ENCODE results near the gene CCL17. TPM values are rescaled to one million over a fixed set of nuclear protein-coding genes. Genes with fewer than 3 reads are reported as not detected.

CCL17 gene
- total and polyA plus RNA-seq, 9 of the 15 experiments (the other 6 are each of a cell fraction or from before 2014, with no cell fraction given): not detected

GRCh38 chr16:57409870-57410587, 5.5 kb downstream of the CCL17 start:
- Histone ChIP-seq H3K4me3 (no peak overlapping the region), H3K27me3 (ENCODE audit: control insufficient read depth in 2 of 2, insufficient read depth in 2 of 2, low read length in 2 of 2) (peaks cover 11 to 52% of the 10 kb centered on the region in 2 experiments; a peak in 4 of 5 replicates), H3K9me3 (replicated peaks; ENCODE audit: control insufficient read depth, insufficient read depth, low read depth, low read length) (no peaks in the 10 kb centered on the region), H3K79me2 (ENCODE audit: control insufficient read depth, insufficient read depth, low read length) (no peaks in the 10 kb centered on the region), H3K4me2 (ENCODE audit: insufficient read depth, low read length) (no peak overlapping the region), H3K36me3 (ENCODE audit: control insufficient read depth, insufficient read depth, low read length) (no peaks in the 10 kb centered on the region), H3K9ac (ENCODE audit: insufficient read depth in 1 of 2, low read depth in 2 of 2, low read length in 2 of 2) (no peak overlapping the region; a peak in 1 of 4 replicates), H2AFZ (ENCODE audit: low read depth, low read length) (no peak overlapping the region), H4K20me1 (replicated peaks; ENCODE audit: control insufficient read depth, insufficient read depth, low read length) (no peaks in the 10 kb centered on the region), H3K27ac (ENCODE audit: extremely low read depth, low read depth, low read length) (no peak overlapping the region), H3K9me1 (ENCODE audit: control insufficient read depth, insufficient read depth, low read length) (no peaks in the 10 kb centered on the region), H3K4me1 (replicated peaks in 1 of 2; ENCODE audit: control insufficient read depth in 2 of 2, insufficient read depth in 2 of 2, low read length in 2 of 2) (peaks cover 0 to 8% of the 10 kb centered on the region in 2 experiments; a peak in 1 of 5 replicates)
- in situ Hi-C loops (cut with MboI): loop anchor here (10.0 kb wide), 1 partner anchor 325 kb away; no protein-coding TSS in a partner anchor
- intact Hi-C loops (cut with micrococcal nuclease): no loop called here
- ChIA-PET CTCF (ENCODE audit: low intra/inter-chr PET ratio) (no interaction called here), POLR2A (interaction anchor here (0.6 kb wide), 1 partner anchor 58 kb away, joined by 3 read pairs; no protein-coding TSS in a partner anchor)
- 2% methylated on average over 14 of the region's 14 CpGs for whole genome bisulfite sequencing (ENCODE audit: insufficient coverage, low coverage, missing lambda C conversion rate)
- FAIRE-seq: no peak
- TF ChIP-seq ZNF785 (CRISPR knock-in tag; IDR thresholded peaks at IDR 0.05): no peak
- peak; percentile 31; the same call in 1 of the 2 replicates for TF ChIP-seq PKNOX1 (IDR thresholded peaks at IDR 0.05)
- TF ChIP-seq ESRRB (CRISPR knock-in tag; IDR thresholded peaks at IDR 0.05; ENCODE audit: borderline replicate concordance): no peak
- peak; percentile 89 for TF ChIP-seq ZFP36 (IDR thresholded peaks at IDR 0.05; ENCODE audit: low read depth, low read length, partially characterized antibody)
- peak in 1 of 3 experiments; percentile 7; a peak in 1 of 6 replicates for TF ChIP-seq CTCF (IDR thresholded peaks at IDR 0.05 in 2 of 3, conservative IDR thresholded peaks at IDR 0.05 in 1 of 3; ENCODE audit: insufficient read depth in 2 of 3, low read depth in 1 of 3, low read length in 3 of 3)
- TF ChIP-seq MEIS2 (IDR thresholded peaks at IDR 0.05; ENCODE audit: partially characterized antibody): peak; percentile 39
- no peak for TF ChIP-seq ZBTB12 (CRISPR knock-in tag; IDR thresholded peaks at IDR 0.05)
- TF ChIP-seq PBX2 (CRISPR knock-in tag; IDR thresholded peaks at IDR 0.05; ENCODE audit: low read depth): no peak
- TF ChIP-seq PBX2 (tag; conservative IDR thresholded peaks at IDR 0.05; ENCODE audit: low read depth): 0 out of 2 replicates have a peak, but pooled peaks have one; percentile 21
- DNase-seq (ENCODE audit: extremely low read depth in 1 of 4, low spot score in 3 of 4): peak in 2 of 4 experiments; percentile 14 to 21
- BruUV-seq (replicated peaks): no TSS peak
- ATAC-seq: peak; percentile 58
